IMR-90 (cell line): ENCODE data around the gene GABRR3. TPM values are rescaled to one million over a fixed set of nuclear protein-coding genes. Genes with fewer than 3 reads are reported as not detected.

Experiments
- ATAC-seq: fragments of 200-7000 bp; cut with Tn5 transposase; 2 replicates; pipeline ENCODE4 v1.9.1; 2020; ENCODE audit warnings: low read depth, mild to moderate bottlenecking, moderate library complexity
- BruUV-seq: library from RNA; stranded (reverse); fragments of 400-500 nt; replicated peaks from 2 replicates; lab custom pipeline; 2021; lab: Mats Ljungman, UMichigan
- CTCF ChIA-PET: fragments of 300-600 bp; formaldehyde crosslinking; extraction: SDS; loops from one replicate; lab custom pipeline; 2021; ENCODE audit warnings: antibody characterized with exemption; lab: Yijun Ruan, JAX
- POLR2A ChIA-PET: fragments of 300-600 bp; sonication (Branson Sonifier 250); formaldehyde crosslinking; loops from one replicate; lab custom pipeline; 2022; ENCODE audit warnings: antibody characterized with exemption; ENCODE audit not compliant: unreplicated experiment; lab: Charles Lee
- DNase-seq: peaks from one replicate; pipeline ENCODE4 v3.0.0; 2013
- H2AFZ ChIP-seq: replicated peaks from 2 replicates; pipeline ENCODE3; 2013; ENCODE audit warnings: low read length, mild to moderate bottlenecking; ENCODE audit not compliant: poor library complexity
- H2AK5ac ChIP-seq: 2 replicates; pipeline ENCODE4 v1.6.1; 2013; ENCODE audit warnings: low read depth, low read length, inconsistent platforms
- H2AK9ac ChIP-seq: replicated peaks from 2 replicates; pipeline ENCODE3; 2013; ENCODE audit warnings: mild to moderate bottlenecking, low read depth, low read length, moderate library complexity; ENCODE audit not compliant: poor library complexity
- H2BK120ac ChIP-seq: 2 replicates; pipeline ENCODE4 v1.6.1; 2013; ENCODE audit warnings: low read depth, low read length, inconsistent platforms
- H2BK15ac ChIP-seq: 3 replicates; pipeline ENCODE4 v1.6.1; 2013; ENCODE audit warnings: low read depth, low read length, inconsistent platforms
- H2BK20ac ChIP-seq: 2 replicates; pipeline ENCODE4 v1.6.1; 2013; ENCODE audit warnings: low read depth, mild to moderate bottlenecking, inconsistent platforms, low read length, moderate library complexity
- H2BK5ac ChIP-seq: 2 replicates; pipeline ENCODE4 v1.6.1; 2013; ENCODE audit warnings: mild to moderate bottlenecking, low read depth, low read length, inconsistent platforms; ENCODE audit not compliant: poor library complexity, severe bottlenecking
- H3K14ac ChIP-seq: replicated peaks from 2 replicates; pipeline ENCODE4 v1.6.1; 2013; ENCODE audit warnings: low read depth, low read length, inconsistent platforms
- H3K18ac ChIP-seq: 2 replicates; pipeline ENCODE4 v1.6.1; 2013; ENCODE audit warnings: low read depth, low read length, control low read depth
- H3K23ac ChIP-seq: 2 replicates; pipeline ENCODE4 v1.6.1; 2013; ENCODE audit warnings: low read depth, low read length, inconsistent platforms
- H3K27ac ChIP-seq: 2 replicates; pipeline ENCODE4 v1.5.1; 2013; ENCODE audit warnings: mild to moderate bottlenecking, control low read depth, low read length; ENCODE audit not compliant: insufficient read depth
- H3K27me3 ChIP-seq: 2 replicates; pipeline ENCODE4 v1.6.1; 2013; ENCODE audit warnings: low read length; ENCODE audit not compliant: control insufficient read depth, insufficient read depth
- H3K36me3 ChIP-seq: 2 replicates; pipeline ENCODE4 v1.6.1; 2013; ENCODE audit warnings: low read length, mixed read lengths; ENCODE audit not compliant: control insufficient read depth, insufficient read depth
- H3K4ac ChIP-seq: 2 replicates; pipeline ENCODE4 v1.6.1; 2013; ENCODE audit warnings: low read depth, low read length, inconsistent platforms
- H3K4me1 ChIP-seq: 2 replicates; pipeline ENCODE4 v1.6.1; 2013; ENCODE audit warnings: low read length, mixed read lengths; ENCODE audit not compliant: control insufficient read depth, insufficient read depth
- H3K4me2 ChIP-seq: 2 replicates; pipeline ENCODE4 v1.6.1; 2013; ENCODE audit warnings: low read depth, mild to moderate bottlenecking, control low read depth, low read length, moderate library complexity
- H3K4me3 ChIP-seq: 2 replicates; pipeline ENCODE4 v1.5.1; 2013; ENCODE audit warnings: low read depth, mild to moderate bottlenecking, control low read depth, low read length, moderate library complexity; ENCODE audit not compliant: insufficient read depth
- H3K56ac ChIP-seq: 2 replicates; pipeline ENCODE4 v1.6.1; 2013; ENCODE audit warnings: low read length, inconsistent platforms; ENCODE audit not compliant: insufficient read depth; ENCODE audit errors: extremely low read depth
- H3K79me1 ChIP-seq, 2 experiments: 2 replicates each; pipeline ENCODE4 v1.6.1; 2013; ENCODE audit warnings: low read length in 2 of 2, inconsistent platforms in 1 of 2, low read depth in 1 of 2
- H3K9ac ChIP-seq: 2 replicates; pipeline ENCODE4 v1.6.1; 2013; ENCODE audit warnings: low read depth, low read length, control low read depth
- H3K9me1 ChIP-seq: 2 replicates; pipeline ENCODE4 v1.6.1; 2013; ENCODE audit warnings: low read length, inconsistent platforms; ENCODE audit not compliant: insufficient read depth
- H3K9me3 ChIP-seq: 2 replicates; pipeline ENCODE4 v1.6.1; 2013; ENCODE audit warnings: low read length; ENCODE audit not compliant: control insufficient read depth, insufficient read depth
- H4K20me1 ChIP-seq: 2 replicates; pipeline ENCODE4 v1.6.1; 2013; ENCODE audit warnings: low read length, inconsistent platforms; ENCODE audit not compliant: insufficient read depth
- H4K5ac ChIP-seq: 2 replicates; pipeline ENCODE4 v1.6.1; 2013; ENCODE audit warnings: mild to moderate bottlenecking, low read depth, low read length, control low read depth
- H4K8ac ChIP-seq, 2 experiments: 2 replicates each; pipeline ENCODE4 v1.6.1; 2013; ENCODE audit warnings: low read depth in 2 of 2, low read length in 2 of 2, control low read depth in 1 of 2, inconsistent platforms in 1 of 2
- H4K91ac ChIP-seq: 2 replicates; pipeline ENCODE4 v1.6.1; 2013; ENCODE audit warnings: low read depth, low read length, inconsistent platforms; ENCODE audit not compliant: insufficient read depth
- ELK1 ChIP-seq: fragments of 150-350 bp; IDR thresholded peaks from 2 replicates; pipeline ENCODE4 v1.6.1; 2016; ENCODE audit warnings: low read depth, mild to moderate bottlenecking, low read length, moderate library complexity, borderline replicate concordance
- FOS ChIP-seq: fragments of 150-350 bp; IDR thresholded peaks from 2 replicates; pipeline ENCODE4 v1.6.1; 2016; ENCODE audit warnings: low read depth, low read length
- NFE2L2 ChIP-seq: fragments of 150-350 bp; IDR thresholded peaks from 2 replicates; pipeline ENCODE4 v1.6.1; 2016; ENCODE audit warnings: low read depth, mild to moderate bottlenecking, low read length
- RCOR1 ChIP-seq: IDR thresholded peaks from 2 replicates; pipeline ENCODE4 v1.6.1; 2012; ENCODE audit warnings: mild to moderate bottlenecking, low read length, improper control_type of control experiment; ENCODE audit not compliant: insufficient replicate concordance
- WGBS, 2 experiments: methylation state at CpG; one replicate each; pipeline versions ENCODE4 v1.1.5 to v1.1.7; 2013; ENCODE audit warnings: missing lambda C conversion rate in 2 of 2; ENCODE audit not compliant: insufficient read length in 1 of 2; ENCODE audit errors: extremely low coverage in 2 of 2; 5-methylcytosine and 5-hydroxymethylcytosine counted together
- dilution Hi-C: fragments of 300-500 bp; cut with HindIII; formaldehyde crosslinking; loops from one replicate; pipeline ENCODE4 v1.14.3; 2018; ENCODE audit warnings: low sequenced_read_pairs; ENCODE audit not compliant: unreplicated experiment
- in situ Hi-C: fragments of 300-500 bp; cut with MboI; formaldehyde crosslinking; loops from 3 replicates; pipeline ENCODE4 v1.14.3; 2019; ENCODE audit warnings: low sequenced_read_pairs, inconsistent platforms, mixed read lengths
- intact Hi-C: fragments of 100-400 bp; cut with micrococcal nuclease; formaldehyde crosslinking; loops from 2 replicates; pipeline ENCODE4 v1.10.0; 2022
- polyA plus RNA-seq, 3 experiments: library from polyadenylated mRNA; depleted of rRNA; stranded (reverse); fragments of >200 nt; gene quantifications; 2 replicates each; pipeline ENCODE4 v1.2.3, GENCODE V29; 2012; ENCODE audit warnings: low replicate concordance in 1 of 3
- total RNA-seq: library from RNA; depleted of rRNA; stranded (reverse); fragments of >200 nt; gene quantifications from 2 replicates; pipeline ENCODE4 v1.2.3, GENCODE V29; 2012

Gene GABRR3
- total and polyA plus RNA-seq, 2 of the 4 experiments (the other 2 are of a cell fraction) = not detected

GRCh38 chr3:97954228-97954827 is 80.8 kb downstream of the GABRR3 start:
- intact Hi-C loops = no loop called here
- CTCF ChIA-PET = interaction anchor here (1.4 kb wide), 1 partner anchor 36 kb away, joined by 3 read pairs; no protein-coding TSS in a partner anchor

More at GRCh38 chr3:97954228-97954827, 80.8 kb downstream of the GABRR3 start:
- peaks cover 25% of the 10 kb centered on the region for H3K36me3 ChIP-seq
- no peak overlapping the region for H2BK15ac ChIP-seq
- no peaks in the 10 kb centered on the region for H3K27me3 ChIP-seq
- no peak overlapping the region for H3K4me3 ChIP-seq
- no peak overlapping the region for H4K5ac ChIP-seq
- H2BK5ac ChIP-seq = no peak overlapping the region
- in situ Hi-C loops = no loop called here
- H2AK9ac ChIP-seq = no peak overlapping the region
- no peak overlapping the region for H4K91ac ChIP-seq
- no peak overlapping the region for H2AFZ ChIP-seq
- H4K8ac ChIP-seq = no peak overlapping the region
- H3K23ac ChIP-seq = no peak overlapping the region
- no peak overlapping the region for H2BK120ac ChIP-seq
- TF ChIP-seq FOS = no peak
- no peak for TF ChIP-seq ELK1
- no peak for TF ChIP-seq RCOR1
- TF ChIP-seq NFE2L2 = no peak
- H3K27ac ChIP-seq = no peak overlapping the region
- H2AK5ac ChIP-seq = no peak overlapping the region
- peaks cover 0 to 5% of the 10 kb centered on the region in 2 experiments; a peak in 1 of 4 replicates for H3K79me1 ChIP-seq
- DNase-seq (no peak), ATAC-seq (no peak)
- H2BK20ac ChIP-seq = no peak overlapping the region
- H3K56ac ChIP-seq = no peak overlapping the region
- H4K20me1 ChIP-seq = no peaks in the 10 kb centered on the region
- no peaks in the 10 kb centered on the region for H3K9me3 ChIP-seq
- no peak overlapping the region for H3K9ac ChIP-seq
- H3K14ac ChIP-seq = no peak overlapping the region
- BruUV-seq = no TSS peak
- H3K9me1 ChIP-seq = peaks cover 12% of the 10 kb centered on the region; the same call in 1 of the 2 replicates
- POLR2A ChIA-PET = no interaction called here
- H3K4ac ChIP-seq = no peak overlapping the region
- H3K4me2 ChIP-seq = no peak overlapping the region
- no CpG with 5 or more reads among the region's 9 CpGs for WGBS, 2 experiments
- dilution Hi-C loops = no loop called here
- H3K18ac ChIP-seq = no peak overlapping the region
- H3K4me1 ChIP-seq = peaks cover 14% of the 10 kb centered on the region
